GM19324 (cell line): Measurements from ENCODE around the gene ACP4.

Source experiments
- ATAC-seq: cut with Tn5 transposase; IDR thresholded peaks from one replicate; pipeline ENCODE4 v1.9.1; 2021; ENCODE audit warnings: mild to moderate bottlenecking, moderate library complexity; ENCODE audit not compliant: unreplicated experiment, low FRiP score

Gene ACP4

DNA sequence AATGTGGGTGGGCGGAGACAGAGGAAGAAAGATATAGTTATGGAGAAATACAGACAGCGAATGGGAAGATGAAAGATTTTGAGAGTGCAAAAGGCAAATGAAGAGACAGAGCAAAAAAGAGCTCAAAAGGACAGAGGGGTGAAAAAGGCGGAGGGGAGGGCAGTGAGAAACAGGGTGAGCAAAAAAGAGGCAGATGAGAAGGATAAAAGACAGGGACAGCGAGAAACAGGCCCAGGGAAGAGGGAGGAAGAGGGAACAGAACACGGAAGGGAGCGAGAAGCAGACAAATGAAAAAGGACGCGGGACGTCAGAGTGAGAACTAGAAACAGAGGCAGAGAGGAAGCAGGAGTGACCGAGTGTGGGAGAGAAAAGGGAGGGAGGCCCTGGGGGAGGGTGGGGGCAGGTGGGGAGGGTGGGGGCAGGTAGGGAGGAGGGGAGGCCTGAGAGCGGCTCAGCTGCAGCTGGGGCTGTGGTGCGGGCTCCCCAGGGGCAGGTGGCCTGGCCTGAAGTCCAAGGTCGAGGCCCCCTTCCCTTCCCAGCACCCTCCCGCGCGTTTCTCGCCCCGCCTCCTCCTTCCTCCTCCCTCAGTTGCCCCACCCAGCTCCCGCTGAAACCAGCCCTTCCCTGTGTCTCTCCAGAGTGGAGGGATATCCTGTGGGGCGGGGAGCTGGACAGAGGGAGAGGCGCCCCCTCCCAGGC lies 30.5 kb downstream of the ACP4 start:
- no peak for ATAC-seq

DNA sequence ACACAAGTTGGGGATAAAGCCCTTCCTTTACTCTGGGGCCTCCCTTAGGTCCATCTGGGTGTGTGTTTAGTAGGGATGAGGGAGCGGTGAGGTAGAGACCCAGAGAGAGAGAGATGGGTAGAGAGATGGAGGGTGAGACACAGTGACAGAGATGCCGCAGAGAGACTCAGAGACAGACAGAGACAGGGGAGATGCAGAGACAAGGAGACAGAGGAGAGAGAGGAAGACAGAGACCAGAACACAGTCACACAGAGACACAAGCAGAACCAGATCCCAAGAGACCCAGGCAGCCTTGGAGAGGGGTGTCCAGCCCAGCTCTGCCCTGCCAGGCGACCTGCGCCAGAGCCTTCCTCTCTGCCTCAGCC lies 31.0 kb downstream of the ACP4 start:
- no peak for ATAC-seq

DNA sequence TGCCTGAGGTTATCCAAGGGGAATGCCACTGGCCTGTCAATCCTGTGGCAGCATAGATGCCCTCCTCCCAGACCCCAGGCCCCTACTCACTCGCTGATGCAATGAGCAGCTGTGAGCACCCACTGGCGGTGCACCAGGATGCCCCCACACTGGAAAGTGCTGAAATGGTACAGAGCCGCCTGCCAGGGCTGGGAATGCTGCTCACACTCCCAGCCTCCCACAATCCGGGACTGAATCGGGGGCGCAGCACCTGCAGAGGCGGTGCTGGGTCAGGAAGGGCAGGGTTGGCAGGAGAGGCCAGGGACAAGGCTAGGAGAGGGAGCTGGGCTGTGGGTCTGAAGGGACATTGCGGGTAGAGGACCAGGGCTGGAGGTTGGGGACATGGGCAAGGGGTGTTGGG lies 31.4 kb downstream of the ACP4 start:
- no peak for ATAC-seq

DNA sequence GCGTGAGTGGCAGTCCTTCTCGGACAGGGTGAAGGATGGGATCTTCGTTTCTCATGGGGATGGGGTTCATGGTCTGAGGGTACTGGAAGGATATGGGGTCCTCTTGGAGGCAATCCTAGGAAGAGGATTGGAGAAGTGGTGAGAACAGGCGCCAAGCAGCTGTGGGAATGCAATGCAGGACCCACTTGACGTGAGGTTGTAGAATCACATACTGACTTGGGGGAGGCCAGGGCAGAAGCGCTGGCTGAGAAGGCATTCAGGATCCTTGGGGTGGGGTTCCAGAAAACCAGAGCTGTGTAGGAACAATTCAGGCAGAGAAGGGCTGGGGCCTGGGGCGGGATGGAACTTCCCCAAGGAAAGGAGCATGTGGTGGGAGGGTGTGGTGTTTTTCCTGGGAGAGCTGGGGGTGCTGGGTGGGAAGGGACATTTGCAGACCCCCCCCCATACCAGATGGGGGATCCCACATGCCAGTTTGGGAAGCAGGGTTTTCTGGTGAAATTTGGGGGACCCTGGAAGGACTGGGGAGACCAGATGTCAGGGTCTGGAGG lies 32.5 kb downstream of the ACP4 start:
- no peak for ATAC-seq

DNA sequence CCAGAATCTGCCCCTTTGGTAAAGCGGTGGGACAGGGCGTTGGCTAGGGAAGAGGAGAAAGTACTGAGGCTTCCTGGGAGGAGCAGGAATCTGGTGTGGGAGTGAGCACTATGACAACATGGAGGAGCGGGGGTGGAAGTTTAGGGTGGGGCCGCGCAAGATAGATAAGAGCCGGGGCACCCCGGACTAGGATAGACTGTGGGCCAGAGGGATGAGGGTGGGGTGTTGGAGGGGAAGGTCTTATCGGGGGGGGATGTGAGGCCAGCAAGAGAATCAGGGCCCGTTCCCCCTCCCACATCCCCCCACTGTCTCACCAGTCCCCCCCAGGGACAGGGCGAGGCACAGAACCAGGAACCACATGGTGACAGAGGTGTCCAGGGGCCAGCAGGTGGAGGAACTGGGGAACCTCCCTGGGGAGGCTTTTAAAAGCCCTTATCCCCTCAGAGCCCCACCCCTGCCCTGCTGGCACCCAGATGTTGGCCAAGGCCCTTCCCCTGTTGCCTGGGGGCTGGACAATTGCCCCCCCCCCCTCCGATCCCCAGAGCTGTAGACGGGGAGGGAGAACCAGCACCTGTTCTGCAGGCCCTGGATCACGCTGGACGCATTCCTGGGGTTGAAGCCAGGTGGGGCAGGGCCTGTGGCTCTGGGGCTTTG lies 33.3 kb downstream of the ACP4 start, which contains the start of gene KLK1:
TSS of gene KLK1 (minus strand) at position 399 of the 654 bp plus-strand sequence. CDS start at position 360, 39 bp downstream.
- no peak for ATAC-seq

DNA sequence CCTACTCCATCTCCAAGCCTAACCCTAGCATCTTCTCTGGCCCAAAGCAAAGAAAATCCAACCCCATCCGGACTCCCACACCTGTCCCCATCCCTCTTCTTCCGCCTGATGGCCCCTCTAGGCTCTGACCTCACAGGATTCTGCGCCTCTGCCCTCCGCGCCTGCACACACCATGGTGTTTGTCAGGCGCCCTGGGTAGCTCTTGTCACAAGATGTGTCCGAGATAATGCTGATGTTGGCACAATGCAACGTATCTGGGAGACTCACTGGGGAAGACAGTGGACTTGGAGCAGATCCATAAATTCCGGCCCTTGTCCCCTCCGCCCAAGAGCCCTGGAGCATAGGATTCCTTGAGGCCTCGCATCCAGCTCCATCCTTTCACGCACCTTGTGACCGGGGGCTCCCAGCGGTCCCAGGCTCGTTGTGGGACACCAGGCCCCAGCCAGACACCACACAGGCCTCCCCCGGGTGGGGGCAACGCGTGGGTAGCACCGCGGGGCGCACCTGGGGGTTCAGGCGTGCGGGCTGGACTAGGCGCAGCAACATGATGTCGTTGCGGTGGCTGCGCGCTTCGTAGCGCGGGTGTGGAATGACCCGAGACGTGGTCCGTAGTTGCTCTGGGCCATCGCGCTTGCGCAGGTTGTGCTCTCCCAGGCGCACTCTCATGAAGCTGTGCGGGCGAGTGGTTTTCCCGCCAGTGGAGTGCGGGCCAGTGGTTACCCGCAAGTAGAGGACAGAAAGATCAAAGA lies 36.5 kb downstream of the ACP4 start:
- ATAC-seq: no peak

DNA sequence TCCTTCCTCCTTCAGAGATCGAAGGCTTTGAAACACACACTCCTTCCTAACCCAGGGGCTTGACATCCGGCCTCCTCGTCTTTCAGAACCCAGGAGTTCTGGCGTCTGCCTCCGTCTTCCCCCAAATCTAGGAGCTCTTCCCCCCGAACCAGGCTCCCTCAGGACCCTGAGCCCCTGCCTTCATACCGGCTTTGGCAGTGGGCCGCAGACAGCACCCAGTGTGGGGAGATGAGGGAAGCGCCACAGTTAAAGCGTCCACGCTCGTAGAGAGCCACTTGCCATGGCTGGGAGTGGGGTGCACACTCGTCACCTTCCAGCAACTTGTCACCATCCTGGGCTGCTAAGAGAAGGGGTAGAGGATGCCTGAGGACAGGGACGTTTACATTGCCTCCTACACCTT lies 37.3 kb downstream of the ACP4 start:
- ATAC-seq: no peak

DNA sequence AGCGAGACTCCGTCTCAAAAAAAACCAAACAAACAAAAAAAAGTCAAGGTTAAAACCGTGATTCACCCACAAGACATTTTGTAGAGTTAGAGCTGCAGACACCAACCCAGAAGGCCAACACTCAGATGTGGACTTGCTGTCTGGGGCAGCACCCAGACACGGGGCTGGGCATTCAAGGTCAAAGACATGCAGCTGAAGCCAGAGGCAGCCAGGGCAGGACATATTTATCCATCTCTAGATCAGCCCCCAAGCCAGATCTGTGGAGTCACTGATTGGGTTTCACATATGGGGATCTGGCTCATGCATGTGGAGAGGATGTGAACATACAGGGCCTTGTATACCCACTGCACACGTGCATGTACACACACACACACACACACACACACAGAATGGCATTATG lies 39.6 kb downstream of the ACP4 start:
- ATAC-seq: no peak

DNA sequence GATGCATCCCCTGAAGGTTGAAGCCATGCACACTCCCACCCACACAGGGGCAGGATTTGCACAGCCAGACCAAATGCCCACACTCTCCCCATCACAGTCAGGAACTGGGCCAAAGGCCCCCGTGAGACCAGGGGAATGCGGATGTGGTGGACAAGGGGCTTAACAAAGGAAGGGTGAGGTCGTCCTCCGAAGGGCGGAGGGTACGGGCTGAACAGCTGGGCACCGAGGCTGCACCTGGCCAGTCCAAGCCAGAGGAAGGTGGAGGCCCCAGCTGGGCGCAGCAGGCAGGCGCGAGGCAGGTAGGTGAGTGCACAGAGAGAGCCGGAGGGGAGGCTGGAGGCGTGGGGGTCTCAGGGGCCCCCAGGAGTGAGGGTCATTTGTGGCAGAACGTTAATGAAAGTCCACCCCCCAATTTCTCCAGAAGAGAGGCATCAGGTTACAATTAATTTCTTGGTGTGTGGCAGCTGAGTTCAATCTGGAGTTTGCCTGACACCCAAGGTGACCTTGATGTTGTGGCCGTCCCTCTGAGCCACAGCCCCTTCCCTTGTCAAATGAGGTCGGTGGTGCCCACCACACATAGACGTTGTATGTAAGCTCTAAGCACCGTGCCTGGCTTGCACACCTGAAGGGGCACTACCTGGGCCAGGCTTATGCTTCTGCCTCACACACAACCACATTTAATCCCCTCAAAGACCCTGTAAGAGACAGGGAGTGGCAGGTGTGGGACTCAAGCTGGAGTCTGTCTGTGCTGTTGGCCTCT lies 40.2 kb downstream of the ACP4 start:
- ATAC-seq: no peak

DNA sequence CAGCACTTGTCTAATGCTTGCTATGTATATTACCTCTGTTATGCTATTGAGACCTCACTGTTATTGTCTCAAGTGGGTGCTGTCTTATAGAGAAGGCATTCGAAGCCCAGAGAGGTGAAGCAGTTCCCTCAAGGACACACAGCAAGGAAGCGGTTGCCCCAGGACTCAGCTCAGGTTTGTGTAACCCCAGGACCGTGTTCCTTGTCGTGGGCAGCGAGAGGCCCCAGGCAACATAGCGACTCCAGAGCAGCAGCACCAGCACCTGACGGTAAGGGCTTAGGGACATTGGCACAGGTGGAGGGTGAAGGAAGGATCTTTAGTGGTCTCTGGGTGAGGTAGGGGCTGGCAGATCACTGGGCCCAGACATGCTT lies 40.8 kb downstream of the ACP4 start:
- no peak for ATAC-seq

DNA sequence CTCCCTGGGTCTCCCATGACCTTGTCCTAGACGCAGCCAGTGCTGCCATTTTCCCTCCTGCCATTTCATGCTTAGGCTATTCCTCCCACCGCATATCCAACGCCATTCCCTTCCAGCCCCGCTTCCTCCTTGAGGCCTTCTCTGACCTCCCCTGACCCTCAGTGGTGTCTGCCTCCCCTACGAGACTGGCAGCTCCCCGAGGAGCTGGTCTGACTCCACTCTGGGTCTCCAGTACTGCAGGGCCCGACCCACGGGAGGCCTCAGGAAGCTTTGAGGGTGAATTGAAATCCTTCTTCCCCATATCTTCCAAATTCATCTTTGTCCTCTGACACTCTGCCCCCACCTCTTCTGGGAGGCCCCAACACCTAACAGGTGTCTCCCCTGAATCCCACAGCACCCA lies 42.5 kb downstream of the ACP4 start:
- no peak for ATAC-seq

DNA sequence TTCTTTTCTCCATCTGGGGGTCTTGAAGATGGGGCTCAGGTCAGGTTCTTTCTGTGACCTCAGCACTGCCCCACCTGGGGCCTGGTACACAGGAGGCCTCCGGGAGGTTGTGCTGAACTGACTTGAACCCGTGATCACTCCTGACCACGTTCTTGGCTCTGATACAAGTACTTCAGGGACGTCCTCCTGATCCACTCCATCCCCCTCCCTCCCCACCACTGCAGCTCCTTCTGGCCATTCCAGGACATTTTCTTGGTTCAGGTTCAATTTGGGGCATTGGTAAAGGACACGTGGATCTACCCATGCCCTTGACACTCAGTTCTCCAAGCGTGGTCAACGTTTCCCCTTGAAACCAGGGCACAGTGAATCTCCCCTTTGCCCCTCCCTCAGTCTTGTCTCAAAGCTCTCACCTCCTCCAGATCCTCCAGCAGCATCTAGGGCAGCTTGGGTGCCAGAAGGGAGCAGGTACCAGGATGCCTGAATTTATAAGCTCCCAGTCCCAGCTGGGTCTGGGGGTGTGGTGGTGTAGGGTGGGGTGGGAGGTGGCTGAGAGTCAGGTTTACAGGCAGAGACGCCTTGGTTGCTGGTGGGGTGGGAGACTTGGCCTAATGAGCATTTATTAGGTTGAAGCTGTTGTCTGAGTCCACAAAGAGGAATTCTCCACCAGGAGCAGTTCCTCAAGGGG lies 43.0 kb downstream of the ACP4 start, which contains the start of gene KLK15:
TSS of gene KLK15 (minus strand) at position 458 of the 685 bp plus-strand sequence. CDS start 2,082 bp downstream, outside the sequence.
- ATAC-seq: no peak

DNA sequence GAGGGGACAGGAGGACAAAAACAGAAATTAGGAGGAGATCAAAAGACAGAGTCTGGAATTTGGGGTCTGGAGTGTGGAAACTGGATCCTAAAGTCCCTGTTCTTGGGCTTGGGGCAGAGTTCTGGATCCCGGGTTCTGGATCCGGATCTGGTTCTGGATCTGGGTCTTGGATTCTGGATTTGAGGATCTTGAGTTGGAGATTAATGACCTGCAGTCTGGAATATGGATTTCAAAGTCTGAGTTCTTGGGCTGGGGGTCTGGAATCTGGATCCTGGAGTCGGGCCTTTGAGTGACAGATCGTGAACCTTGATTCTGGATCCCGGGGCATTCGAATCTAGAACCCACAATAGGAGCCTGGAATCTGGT lies 43.6 kb downstream of the ACP4 start:
- ATAC-seq: no peak

DNA sequence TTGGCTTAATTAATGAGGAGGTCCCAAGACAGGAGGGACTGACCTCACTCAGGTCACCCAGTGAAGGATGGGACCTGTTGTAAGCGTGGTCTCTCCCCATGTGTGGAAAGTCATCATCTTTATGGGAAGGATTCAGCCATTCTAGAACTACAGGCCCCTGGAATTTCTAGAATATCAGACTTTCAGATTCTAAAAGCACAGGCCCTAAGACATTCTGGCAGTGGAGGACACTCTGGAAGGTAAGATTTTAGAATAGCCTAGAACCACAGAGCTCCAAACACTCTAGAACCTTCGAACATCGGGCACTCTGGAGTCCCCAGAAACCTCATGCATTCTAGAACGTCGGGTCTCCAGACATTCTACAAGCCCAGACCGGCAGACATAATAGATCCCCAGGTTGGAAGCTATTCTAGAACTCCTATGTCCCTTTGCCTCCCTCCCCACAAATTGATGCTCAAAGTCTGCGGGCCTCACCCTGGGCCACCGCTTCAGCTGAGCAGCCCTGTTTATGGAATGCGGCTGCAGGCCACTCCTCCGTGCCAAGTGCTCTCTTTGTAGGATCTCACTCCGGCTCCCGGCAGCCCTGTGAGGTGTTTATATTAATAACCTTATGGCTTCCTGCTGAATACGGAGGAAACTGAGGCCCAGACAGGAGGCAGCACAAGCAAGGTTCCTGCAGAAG lies 45.0 kb downstream of the ACP4 start:
- ATAC-seq: no peak

DNA sequence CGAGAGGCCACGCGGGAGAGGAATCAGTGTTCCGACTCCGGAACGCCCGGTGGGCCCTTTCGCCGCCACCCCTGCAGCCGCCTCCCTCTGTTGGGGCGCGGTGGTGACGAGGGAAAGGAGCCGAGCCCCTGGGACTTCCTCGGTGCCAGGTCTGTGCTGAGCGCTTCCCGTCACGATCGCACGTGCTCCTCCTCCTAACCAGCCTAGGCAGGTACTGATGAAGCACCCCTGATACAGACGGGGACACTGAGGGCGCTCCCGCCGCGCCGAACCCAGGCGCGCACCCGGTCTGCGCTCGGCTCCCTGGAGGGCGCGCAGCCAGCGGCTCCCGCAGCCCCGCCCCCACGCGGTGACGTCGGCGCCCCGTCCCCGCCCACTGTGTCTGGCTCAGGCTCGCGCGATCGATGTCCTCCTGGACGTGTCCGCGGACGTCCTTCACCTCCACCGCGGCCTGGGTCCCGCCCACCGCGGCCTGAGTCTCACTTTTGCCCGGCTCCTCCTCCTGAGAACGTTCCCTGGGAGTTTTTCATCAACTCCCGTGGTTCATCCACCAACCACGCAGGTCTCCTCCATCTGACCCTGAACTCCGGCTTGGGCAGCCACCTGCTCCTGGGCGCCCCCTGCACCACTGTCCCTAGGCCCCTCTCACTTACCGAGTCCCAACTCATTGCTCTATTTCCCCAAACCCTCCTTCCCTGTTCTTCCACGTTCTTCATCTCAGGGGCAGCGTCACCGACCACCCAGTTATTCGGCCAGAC lies 45.7 kb downstream of the ACP4 start:
- peak; percentile 80 for ATAC-seq

DNA sequence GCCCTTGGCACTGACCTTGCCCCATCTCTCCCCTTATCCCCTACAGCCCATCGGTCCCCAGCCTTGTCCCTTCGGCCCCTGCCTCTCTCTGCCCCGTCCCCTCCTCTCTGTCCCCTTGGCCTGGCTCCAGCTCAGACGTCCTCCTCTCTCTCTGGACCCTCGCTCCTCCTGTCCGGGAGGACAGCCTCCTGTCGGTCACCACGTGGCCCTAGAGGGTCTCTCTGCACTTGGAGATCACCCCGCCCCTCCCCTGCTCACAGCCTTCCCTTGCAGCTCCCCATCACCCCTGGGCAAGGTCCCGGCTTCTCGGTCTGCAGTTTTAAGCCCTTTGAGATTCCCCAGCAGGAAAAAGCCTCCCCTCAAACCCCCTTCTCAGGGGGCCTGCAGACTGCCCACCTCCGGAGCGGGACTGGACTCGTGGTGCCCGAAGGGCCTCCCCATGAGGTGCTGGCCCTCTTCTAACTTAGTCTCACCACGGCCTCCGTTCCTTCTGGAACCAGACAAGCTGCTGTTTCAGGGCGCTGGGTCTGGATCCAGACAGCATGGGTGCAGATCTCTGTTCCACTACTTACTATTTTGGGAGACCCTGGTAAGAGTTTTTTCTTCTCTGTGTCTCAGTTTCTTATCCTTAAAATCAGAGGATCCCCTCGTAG lies 46.5 kb downstream of the ACP4 start:
- ATAC-seq: no peak

DNA sequence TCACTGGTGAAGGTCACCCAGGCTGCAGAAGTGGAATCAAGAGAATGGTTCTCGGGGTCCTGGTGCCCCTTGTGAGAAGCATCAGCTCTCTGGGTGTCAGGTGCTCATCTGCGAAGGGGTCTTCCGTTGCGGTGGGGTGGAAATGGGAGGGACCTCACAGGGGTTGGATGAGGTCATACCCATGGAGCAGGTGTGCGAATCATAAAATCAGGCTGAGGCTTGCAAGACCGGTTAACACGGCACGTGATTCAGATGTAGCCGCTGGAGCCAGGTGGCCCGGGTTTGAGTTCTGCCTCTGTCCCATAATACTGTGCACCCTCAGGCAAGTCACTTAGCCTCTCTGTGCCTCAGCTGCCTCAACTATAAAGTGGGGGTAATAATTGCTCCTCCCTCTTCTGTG lies 47.1 kb downstream of the ACP4 start:
- no peak for ATAC-seq

DNA sequence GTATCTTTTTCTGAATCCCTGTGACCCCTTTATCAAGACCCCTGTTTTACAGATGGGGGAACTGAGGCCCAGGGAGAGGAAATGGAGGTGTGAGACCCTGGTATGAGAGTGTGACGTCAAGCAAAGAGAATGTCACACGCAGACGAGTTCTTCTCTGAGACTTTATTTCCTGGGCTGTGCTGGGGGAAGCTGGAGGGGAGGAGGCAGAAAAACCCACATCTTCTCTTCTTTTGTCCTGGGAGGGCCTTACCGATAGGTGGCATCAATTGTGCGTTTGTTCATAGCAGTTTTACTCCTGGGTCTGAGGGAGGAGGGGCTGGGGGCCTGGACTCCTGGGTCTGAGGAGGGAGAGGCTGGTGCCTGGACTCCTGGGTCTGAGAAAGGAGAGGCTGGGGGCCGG lies 48.0 kb downstream of the ACP4 start:
- ATAC-seq: no peak
